ENCODE measurements around the gene BASP1. TPM values are rescaled to one million over a fixed set of nuclear protein-coding genes. Genes with fewer than 3 reads are reported as not detected.

Gene BASP1
- polyA plus RNA-seq, 1 of the 3 experiments (the other 2 are of a cell fraction) = 107 TPM

GRCh38 chr5:17187786-17188170, 29.7 kb upstream of the BASP1 start:
- no peaks in the 10 kb centered on the region for H3K27me3 ChIP-seq (ENCODE audit: insufficient read depth)
- TF ChIP-seq FOXJ3 (CRISPR knock-in tag; IDR thresholded peaks at IDR 0.05) = no peak
- no peak for TF ChIP-seq FOSL2 (IDR thresholded peaks at IDR 0.05; ENCODE audit: borderline replicate concordance, low read depth)
- TF ChIP-seq IRF3 (IDR thresholded peaks at IDR 0.05; ENCODE audit: low read depth, low read length) = no peak
- no peak for TF ChIP-seq RAD21 (IDR thresholded peaks at IDR 0.05; ENCODE audit: low read length)
- TF ChIP-seq RCOR1 (IDR thresholded peaks at IDR 0.05; ENCODE audit: low read length) = no peak
- TF ChIP-seq YY1 (IDR thresholded peaks at IDR 0.05; ENCODE audit: low read depth) = no peak
- no peak for TF ChIP-seq NRF1 (IDR thresholded peaks at IDR 0.05; ENCODE audit: low read depth, low read length)
- TF ChIP-seq POLR2AphosphoS5 (IDR thresholded peaks at IDR 0.05; ENCODE audit: low read depth, low read length) = no peak
- no peak for TF ChIP-seq GABPA (IDR thresholded peaks at IDR 0.05; ENCODE audit: low read depth)
- no peak for TF ChIP-seq SMC3 (IDR thresholded peaks at IDR 0.05; ENCODE audit: low read depth, low read length)
- TF ChIP-seq FOXM1 (IDR thresholded peaks at IDR 0.05; ENCODE audit: low read depth) = no peak
- TF ChIP-seq ZBTB33 (IDR thresholded peaks at IDR 0.05; ENCODE audit: borderline replicate concordance, low read depth) = no peak
- no peaks in the 10 kb centered on the region for H4K20me1 ChIP-seq (ENCODE audit: insufficient read depth)
- peaks cover 0 to 40% of the 10 kb centered on the region in 2 experiments; a peak in 2 of 4 replicates for H3K4me1 ChIP-seq (ENCODE audit: control insufficient read depth in 1 of 2, insufficient read depth in 2 of 2, low read depth in 1 of 2, low read length in 1 of 2)
- H3K27ac ChIP-seq (ENCODE audit: low read depth in 2 of 2, low read length in 1 of 2) = peak overlapping the region in 1 of 2 experiments; percentile 74; a peak in 2 of 4 replicates
- ChIA-PET POLR2A (no interaction called here), CTCF (interaction anchor here (3.6 to 7.2 kb wide), 2 partner anchors 331 to 396 kb away, joined by 18 to 159 read pairs; no protein-coding TSS in a partner anchor)
- H3K4me2 ChIP-seq = 0 out of 2 replicates have a peak overlapping the region, but pooled peaks have one; percentile 1
- no peaks in the 10 kb centered on the region for H3K9me2 ChIP-seq
- no peak overlapping the region for H3K4me3 ChIP-seq (ENCODE audit: low read depth in 2 of 2, low read length in 1 of 2)
- peaks cover 5% of the 10 kb centered on the region for H3K79me2 ChIP-seq (ENCODE audit: insufficient read depth)
- 92% methylated on average over 6 of the region's 6 CpGs for WGBS (ENCODE audit: low lambda C conversion rate)
- H3K36me3 ChIP-seq (replicated peaks in 1 of 2; ENCODE audit: control insufficient read depth in 1 of 2, insufficient read depth in 2 of 2, low read length in 1 of 2) = no peaks in the 10 kb centered on the region
- no peak for DNase-seq
- H3K9ac ChIP-seq = peak overlapping the region; percentile 45; the same call in 1 of the 2 replicates
- peak overlapping the region; percentile 4; the same call in 1 of the 2 replicates for H2AFZ ChIP-seq (ENCODE audit: low read depth)
- no peaks in the 10 kb centered on the region for H3K9me3 ChIP-seq
- H3F3A ChIP-seq (replicated peaks; ENCODE audit: insufficient read depth) = peaks cover 58% of the 10 kb centered on the region

- Histone ChIP-seq H3K4me2 (peak overlapping the region; percentile 12; the same call in 1 of the 2 replicates), H3K79me2 (ENCODE audit: insufficient read depth) (peaks cover 5% of the 10 kb centered on the region), H3K9me3 (no peaks in the 10 kb centered on the region), H3K9me2 (no peaks in the 10 kb centered on the region), H3K9ac (no peak overlapping the region), H3F3A (replicated peaks; ENCODE audit: insufficient read depth) (peaks cover 53% of the 10 kb centered on the region), H3K27me3 (ENCODE audit: insufficient read depth) (no peaks in the 10 kb centered on the region), H3K27ac (ENCODE audit: low read depth in 2 of 2, low read length in 1 of 2) (peak overlapping the region in 1 of 2 experiments; percentile 74; a peak in 2 of 4 replicates), H4K20me1 (ENCODE audit: insufficient read depth) (no peaks in the 10 kb centered on the region), H3K4me1 (ENCODE audit: control insufficient read depth in 1 of 2, insufficient read depth in 2 of 2, low read depth in 1 of 2, low read length in 1 of 2) (peaks cover 0 to 40% of the 10 kb centered on the region in 2 experiments; a peak in 2 of 4 replicates), H2AFZ (ENCODE audit: low read depth) (0 out of 2 replicates have a peak overlapping the region, but pooled peaks have one; percentile 25), H3K36me3 (replicated peaks in 1 of 2; ENCODE audit: control insufficient read depth in 1 of 2, insufficient read depth in 2 of 2, low read length in 1 of 2) (no peaks in the 10 kb centered on the region), H3K4me3 (ENCODE audit: low read depth in 2 of 2, low read length in 1 of 2) (peak overlapping the region in 1 of 2 experiments; percentile 12; a peak in 1 of 4 replicates)
- CTCF ChIA-PET = interaction anchor here (0.6 to 7.2 kb wide), 121 partner anchors 9 to 1254 kb away, joined by 3 to 159 read pairs (median 4); partner anchors contain the start of gene MYO10
- TF ChIP-seq MXI1 (IDR thresholded peaks at IDR 0.05; ENCODE audit: low read depth, low read length) (no peak), TAF1 (IDR thresholded peaks at IDR 0.05; ENCODE audit: borderline replicate concordance, low read depth, low read length) (no peak), SMC3 (IDR thresholded peaks at IDR 0.05; ENCODE audit: low read depth, low read length) (peak; percentile 75), RFX5 (IDR thresholded peaks at IDR 0.05; ENCODE audit: low read length) (no peak), ZBTB33 (IDR thresholded peaks at IDR 0.05; ENCODE audit: borderline replicate concordance, low read depth) (no peak), NFIC (IDR thresholded peaks at IDR 0.05; ENCODE audit: borderline replicate concordance) (0 out of 2 replicates have a peak, but pooled peaks have one; percentile 2), RAD21 (IDR thresholded peaks at IDR 0.05; ENCODE audit: low read length) (peak; percentile 76), GABPA (IDR thresholded peaks at IDR 0.05; ENCODE audit: low read depth) (no peak), MEF2A (IDR thresholded peaks at IDR 0.05; ENCODE audit: borderline replicate concordance, low read depth) (no peak)
- TF ChIP-seq, protein P1, sequence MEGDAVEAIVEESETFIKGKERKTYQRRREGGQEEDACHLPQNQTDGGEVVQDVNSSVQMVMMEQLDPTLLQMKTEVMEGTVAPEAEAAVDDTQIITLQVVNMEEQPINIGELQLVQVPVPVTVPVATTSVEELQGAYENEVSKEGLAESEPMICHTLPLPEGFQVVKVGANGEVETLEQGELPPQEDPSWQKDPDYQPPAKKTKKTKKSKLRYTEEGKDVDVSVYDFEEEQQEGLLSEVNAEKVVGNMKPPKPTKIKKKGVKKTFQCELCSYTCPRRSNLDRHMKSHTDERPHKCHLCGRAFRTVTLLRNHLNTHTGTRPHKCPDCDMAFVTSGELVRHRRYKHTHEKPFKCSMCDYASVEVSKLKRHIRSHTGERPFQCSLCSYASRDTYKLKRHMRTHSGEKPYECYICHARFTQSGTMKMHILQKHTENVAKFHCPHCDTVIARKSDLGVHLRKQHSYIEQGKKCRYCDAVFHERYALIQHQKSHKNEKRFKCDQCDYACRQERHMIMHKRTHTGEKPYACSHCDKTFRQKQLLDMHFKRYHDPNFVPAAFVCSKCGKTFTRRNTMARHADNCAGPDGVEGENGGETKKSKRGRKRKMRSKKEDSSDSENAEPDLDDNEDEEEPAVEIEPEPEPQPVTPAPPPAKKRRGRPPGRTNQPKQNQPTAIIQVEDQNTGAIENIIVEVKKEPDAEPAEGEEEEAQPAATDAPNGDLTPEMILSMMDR (IDR thresholded peaks at IDR 0.05) = peak; percentile 96
- peak; percentile 58 for DNase-seq
- WGBS (ENCODE audit: low lambda C conversion rate) = 37% methylated on average over 13 of the region's 13 CpGs
- POLR2A ChIA-PET = no interaction called here
Observed at GRCh38 chr5:17189381-17190036, 27.9 kb upstream of the BASP1 start.
